GM21723 (cell line): ENCODE results near the gene PHACTR1.

Source experiments
- ATAC-seq: cut with Tn5 transposase; IDR thresholded peaks from one replicate; pipeline ENCODE4 v1.9.1; 2021; ENCODE audit warnings: mild to moderate bottlenecking, moderate library complexity; ENCODE audit not compliant: unreplicated experiment

PHACTR1 gene

GRCh38 chr6:12800120-12800519, 83.6 kb downstream of the PHACTR1 start:
- no peak for ATAC-seq

- no peak for ATAC-seq
Observed at GRCh38 chr6:12801141-12801540, 84.6 kb downstream of the PHACTR1 start.

GRCh38 chr6:12802440-12802839, 85.9 kb downstream of the PHACTR1 start:
- no peak for ATAC-seq

- ATAC-seq, result no peak
Observed at GRCh38 chr6:12803486-12803885, 86.9 kb downstream of the PHACTR1 start.

- no peak for ATAC-seq
Observed at GRCh38 chr6:12804952-12805645, 88.5 kb downstream of the PHACTR1 start.

GRCh38 chr6:12806136-12806535, 89.6 kb downstream of the PHACTR1 start:
- ATAC-seq, result no peak

GRCh38 chr6:12806796-12807195, 90.2 kb downstream of the PHACTR1 start:
- ATAC-seq, result no peak

GRCh38 chr6:12811519-12811918, 95.0 kb downstream of the PHACTR1 start:
- no peak for ATAC-seq

- no peak for ATAC-seq
Observed at GRCh38 chr6:12813321-12813720, 96.8 kb downstream of the PHACTR1 start.

GRCh38 chr6:12814015-12814414, 97.4 kb downstream of the PHACTR1 start:
- ATAC-seq, result no peak

GRCh38 chr6:12815089-12815488, 98.5 kb downstream of the PHACTR1 start:
- no peak for ATAC-seq

GRCh38 chr6:12815884-12816600, 99.5 kb downstream of the PHACTR1 start:
- no peak for ATAC-seq

GRCh38 chr6:12818324-12818723, 101.8 kb downstream of the PHACTR1 start:
- no peak for ATAC-seq

- ATAC-seq, result no peak
Observed at GRCh38 chr6:12823847-12824246, 107.3 kb downstream of the PHACTR1 start.

- no peak for ATAC-seq
Observed at GRCh38 chr6:12826584-12826983, 110.0 kb downstream of the PHACTR1 start.

- ATAC-seq, result no peak
Observed at GRCh38 chr6:12827921-12828320, 111.4 kb downstream of the PHACTR1 start.

- ATAC-seq, result no peak
Observed at GRCh38 chr6:12832226-12832735, 115.7 kb downstream of the PHACTR1 start.

- no peak for ATAC-seq
Observed at GRCh38 chr6:12836009-12836408, 119.4 kb downstream of the PHACTR1 start.

GRCh38 chr6:12841619-12842018, 125.1 kb downstream of the PHACTR1 start:
- no peak for ATAC-seq

- no peak for ATAC-seq
Observed at GRCh38 chr6:12842114-12842513, 125.5 kb downstream of the PHACTR1 start.

GRCh38 chr6:12842658-12843057, 126.1 kb downstream of the PHACTR1 start:
- ATAC-seq, result no peak
